ENCODE measurements around the gene LNX1.
"Not testable (repeated sequence)": the region's sequence is repeated elsewhere in the genome, so short reads cannot be mapped to it uniquely, and the experiment has no call there.

The LNX1 gene

GRCh38 chr4:53494851-53495250, 96.4 kb downstream of the LNX1 start:
- DNase-seq (ENCODE audit: low spot score): no peak

DNA sequence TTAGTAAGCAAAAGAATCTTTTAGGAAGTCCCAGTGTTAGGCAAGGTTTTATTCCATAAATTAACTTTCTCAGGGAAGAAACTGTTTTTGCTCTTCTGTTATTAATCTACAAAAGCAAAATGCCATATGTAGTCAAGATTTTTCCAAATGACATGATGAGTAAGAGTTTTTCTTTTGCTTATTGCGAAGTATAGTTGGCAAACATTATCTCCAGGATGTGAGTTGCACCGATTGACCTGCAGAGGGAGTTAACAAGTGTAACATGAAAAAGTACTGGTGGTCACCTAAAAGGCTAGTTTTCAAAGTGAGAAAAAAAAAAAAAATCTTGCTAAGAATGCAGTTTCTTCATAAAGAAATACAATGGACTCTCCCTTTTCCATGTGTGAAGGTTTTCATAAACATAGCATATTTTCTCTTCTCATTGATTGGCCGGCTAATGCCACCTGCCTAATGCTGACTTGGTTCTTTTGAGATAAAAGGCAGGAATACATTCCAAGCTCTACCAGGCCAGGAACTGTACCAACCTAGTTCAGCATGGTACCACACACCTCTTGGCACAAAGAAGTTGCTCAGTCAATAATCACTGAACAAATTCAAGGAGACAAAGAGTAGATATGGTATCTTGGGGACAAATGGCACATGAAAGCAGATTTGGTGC, 100.2 kb downstream of the LNX1 start:
- no peak for DNase-seq (ENCODE audit: low spot score)

DNA sequence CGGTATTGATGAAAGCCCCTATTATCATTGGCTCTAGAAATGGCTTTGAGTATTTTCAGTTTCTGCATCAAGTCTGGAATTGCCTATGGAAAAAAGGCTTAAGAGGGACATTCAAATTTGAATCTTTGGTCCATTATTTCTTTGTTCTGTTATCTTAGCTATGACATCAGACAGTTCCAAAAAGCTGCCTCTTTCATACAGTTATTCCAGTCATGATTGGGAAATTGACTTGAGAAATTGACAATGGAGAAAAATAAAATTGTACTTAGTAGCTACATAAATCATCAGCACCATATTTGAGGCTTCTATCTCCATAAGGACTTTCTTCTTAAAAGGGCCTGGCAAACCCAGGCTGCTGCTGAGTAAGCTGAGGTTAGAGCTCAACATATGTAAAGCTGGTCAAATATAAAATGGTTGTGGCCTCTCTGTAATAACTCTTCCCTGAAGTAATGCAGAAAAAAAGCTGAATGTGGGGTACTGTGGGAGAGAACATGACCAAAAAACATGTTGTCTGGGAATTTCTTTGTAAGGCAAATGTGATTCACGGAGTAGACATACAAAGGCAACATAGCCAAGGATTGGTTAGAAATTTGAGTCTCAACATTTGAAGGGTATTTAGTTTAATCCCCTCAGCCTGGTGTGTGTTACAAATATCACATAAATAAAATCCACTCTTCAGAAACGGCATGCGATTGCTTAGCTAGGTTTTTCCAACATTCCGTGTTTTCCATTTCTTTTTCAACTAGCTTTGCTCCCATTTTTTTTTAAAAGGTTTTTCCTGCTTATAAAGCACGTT, 100.9 kb downstream of the LNX1 start:
- DNase-seq (ENCODE audit: low spot score): no peak

- DNase-seq (ENCODE audit: low spot score): no peak
Observed at GRCh38 chr4:53489279-53489889, 101.9 kb downstream of the LNX1 start.

- no peak for DNase-seq (ENCODE audit: low spot score)
Observed at GRCh38 chr4:53487766-53488165, 103.5 kb downstream of the LNX1 start.

DNA sequence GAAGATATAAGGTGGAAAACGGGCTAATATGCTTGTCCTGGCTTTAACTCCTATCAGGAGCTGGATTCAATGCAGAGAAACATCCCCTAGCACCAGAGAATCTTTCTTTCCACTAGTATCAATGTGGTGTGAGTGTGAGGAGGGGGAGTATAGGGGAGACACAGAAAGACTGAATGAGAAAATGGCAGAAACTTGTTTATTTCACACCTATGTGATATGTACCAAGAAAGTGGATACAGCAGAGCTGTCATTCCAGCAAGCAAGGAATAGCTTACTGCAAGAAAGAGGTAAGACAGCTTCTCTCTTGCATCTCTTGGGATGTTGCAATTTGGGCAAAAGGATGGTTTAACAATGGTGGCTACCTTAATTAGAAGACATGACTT, 105.6 kb downstream of the LNX1 start:
- no peak for DNase-seq (ENCODE audit: low spot score)

GRCh38 chr4:53484911-53485657, 106.2 kb downstream of the LNX1 start:
- DNase-seq (ENCODE audit: low spot score): no peak

- DNase-seq (ENCODE audit: low spot score): no peak
Observed at GRCh38 chr4:53483250-53483649, 108.0 kb downstream of the LNX1 start.

DNA sequence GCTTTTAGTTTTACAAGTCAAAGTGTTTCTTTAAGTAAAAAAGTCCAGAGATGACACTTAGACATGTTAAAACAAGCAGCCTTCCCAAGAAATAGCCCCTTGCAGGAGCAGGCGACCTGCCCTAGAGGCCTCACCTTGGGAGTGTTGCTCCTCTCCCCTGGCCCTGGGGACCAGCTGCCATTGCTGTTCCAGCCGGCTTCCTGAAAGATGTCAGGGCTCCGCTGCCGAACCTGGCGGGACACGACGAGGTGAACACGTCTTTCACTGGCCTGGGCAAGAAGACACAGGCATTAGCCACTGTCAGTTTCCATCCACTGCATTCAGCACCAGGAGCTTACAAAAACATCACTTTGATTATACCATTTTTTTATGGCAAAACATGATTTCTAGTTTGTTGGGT, 109.7 kb downstream of the LNX1 start:
- DNase-seq (ENCODE audit: low spot score): no peak

GRCh38 chr4:53480909-53481308, 110.4 kb downstream of the LNX1 start:
- no peak for DNase-seq (ENCODE audit: low spot score)

DNA sequence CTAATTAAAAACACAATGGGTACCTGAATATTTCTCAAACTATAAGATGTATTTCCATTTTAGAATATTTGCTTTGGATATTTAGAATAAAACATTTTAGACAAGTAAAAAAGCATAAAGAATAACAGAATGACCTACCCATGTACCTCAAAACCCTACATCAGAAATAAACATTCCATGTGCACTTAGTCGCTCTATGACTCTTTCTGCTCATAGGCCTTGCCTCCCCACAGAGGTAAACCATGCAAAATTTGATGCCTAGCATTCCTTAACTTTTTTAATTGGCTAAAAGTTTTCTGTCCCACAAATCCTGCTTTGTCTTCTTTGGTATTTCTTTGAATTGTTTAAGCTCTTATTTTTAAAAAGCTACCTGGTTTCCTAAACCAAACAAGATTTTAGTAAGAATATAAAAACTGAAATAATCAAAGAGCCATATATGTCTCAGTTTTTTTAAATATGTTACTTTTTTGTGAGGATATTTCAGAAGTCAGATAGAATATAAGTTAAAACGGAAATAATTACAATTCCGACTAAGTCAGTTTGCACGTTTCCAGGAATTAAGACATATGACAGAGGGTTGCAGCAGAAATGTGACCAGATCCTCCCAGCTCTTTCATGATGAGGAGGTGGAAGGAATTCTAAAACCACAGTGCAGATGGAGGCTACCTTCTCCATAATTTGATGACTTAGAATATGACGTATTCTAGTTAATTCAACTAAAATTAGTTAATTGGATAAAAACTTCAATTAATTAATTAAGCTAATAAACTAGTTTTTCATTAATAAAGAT, 111.4 kb downstream of the LNX1 start:
- DNase-seq (ENCODE audit: low spot score): no peak

DNA sequence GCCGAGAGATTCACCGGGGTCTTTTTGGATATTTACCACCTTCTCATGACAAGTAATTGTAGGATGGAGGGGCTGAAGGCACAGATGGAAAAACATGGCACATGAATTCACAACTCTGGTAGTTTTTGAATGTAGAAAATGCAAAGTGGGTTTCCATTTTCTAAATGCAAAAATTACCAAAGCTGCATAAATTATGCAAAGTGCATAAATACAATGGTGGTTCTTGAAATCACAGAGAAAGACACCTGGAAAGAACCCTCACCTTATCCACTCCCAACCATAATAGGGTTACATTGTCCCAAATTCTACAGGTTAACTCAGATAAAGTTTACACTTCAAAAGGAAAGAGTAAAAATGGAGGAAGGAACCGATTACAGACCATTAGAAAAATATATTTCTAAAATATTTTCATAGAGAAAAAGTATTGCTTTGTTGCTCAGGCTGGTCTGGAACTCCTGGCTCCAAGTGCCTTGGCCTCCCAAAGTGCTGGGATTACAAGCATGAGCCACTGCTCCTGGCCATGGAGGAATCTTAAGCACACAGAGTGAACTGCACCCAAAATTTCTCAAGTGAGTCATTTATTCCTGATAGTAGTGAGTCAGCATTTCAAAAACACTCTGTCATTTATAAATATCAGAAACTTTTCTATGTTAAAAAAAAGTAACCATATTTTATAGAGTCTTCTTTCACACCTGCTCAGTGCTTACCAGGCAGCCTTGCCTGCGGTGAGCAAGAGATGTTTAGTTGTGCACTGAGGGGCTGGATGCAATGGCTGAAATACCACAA, 112.4 kb downstream of the LNX1 start:
- DNase-seq (ENCODE audit: low spot score): no peak

DNA sequence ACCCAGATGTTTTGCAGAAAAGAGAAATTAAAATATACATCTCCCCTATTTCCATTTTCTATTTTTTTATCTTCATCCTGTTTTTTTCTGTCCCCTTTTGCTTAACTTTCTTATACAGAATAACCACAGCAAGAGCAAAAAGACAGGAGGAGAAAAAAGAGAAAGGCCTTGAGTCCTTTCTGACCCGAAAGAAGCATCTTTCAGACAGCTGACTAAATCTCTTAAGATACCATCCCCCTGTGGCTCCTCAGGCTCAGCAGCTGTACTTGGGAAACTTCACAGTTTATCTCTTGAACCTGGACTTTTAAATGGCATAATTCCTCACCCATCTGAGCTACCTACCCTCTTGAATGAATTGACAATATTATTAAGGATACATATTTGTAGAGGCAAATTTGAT, 113.7 kb downstream of the LNX1 start:
- no peak for DNase-seq (ENCODE audit: low spot score)

DNA sequence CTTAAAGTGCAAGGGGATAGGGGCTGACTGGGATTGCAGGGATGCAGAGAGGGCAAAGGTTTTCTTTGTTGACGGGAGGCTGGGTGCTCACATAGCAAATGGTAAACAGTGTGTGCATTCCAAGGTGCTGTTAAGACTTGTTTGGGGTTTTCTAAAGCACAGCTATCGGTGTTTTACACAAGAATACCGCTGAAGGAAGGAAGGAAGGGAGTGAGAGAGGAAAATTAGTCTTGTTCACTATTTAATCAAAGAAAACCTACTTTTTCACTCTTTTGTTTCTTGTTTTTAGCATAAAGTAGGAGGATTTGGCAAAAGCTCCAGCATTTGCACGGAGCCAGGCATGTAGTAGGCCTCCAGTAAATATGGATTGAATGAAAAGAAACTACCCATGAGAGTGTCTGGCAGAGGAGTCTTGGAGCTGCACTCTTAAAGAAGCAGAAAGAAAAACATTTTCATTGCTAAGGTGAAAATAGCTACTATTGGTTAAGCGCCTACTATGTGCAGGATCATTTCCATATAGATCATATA, 114.2 kb downstream of the LNX1 start:
- DNase-seq (ENCODE audit: low spot score): no peak

DNA sequence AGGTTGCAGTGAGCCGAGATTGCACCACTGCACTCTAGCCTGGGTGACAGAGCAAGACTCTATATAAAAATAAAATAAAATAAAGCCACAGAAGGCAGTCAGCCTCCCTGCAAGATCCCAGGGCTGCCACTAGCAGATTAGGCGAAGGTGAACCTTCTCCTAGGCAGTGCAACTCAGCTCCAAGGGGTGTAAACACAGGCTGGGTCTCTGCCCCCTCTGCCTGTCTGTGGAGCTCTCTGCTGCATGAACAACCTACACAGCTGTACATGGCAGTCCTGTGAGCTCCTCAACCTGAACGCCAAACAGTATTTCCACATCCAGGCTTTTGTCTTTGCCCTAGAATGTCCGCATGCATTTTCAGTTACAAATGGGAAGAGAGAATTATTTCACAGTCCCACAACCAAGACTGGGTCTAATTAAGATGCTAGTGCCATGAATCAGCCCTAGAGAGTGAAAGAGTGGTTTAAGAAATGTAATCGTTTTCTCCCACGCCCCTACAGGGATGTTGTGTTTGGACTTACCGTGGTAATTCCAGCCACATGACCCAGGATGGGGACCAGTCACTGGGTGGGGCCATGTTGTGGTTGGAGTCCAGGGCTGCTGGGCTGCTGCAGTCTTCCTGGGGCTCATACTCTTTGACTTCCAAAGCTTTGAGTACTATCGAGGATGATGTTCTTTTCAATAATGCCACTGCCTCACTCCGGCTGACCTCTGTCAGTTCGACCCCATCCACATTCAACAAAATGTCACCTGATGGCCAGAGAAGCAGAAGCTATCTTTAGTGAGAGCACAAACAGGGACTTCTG, 114.9 kb downstream of the LNX1 start:
- DNase-seq (ENCODE audit: low spot score): no peak

DNA sequence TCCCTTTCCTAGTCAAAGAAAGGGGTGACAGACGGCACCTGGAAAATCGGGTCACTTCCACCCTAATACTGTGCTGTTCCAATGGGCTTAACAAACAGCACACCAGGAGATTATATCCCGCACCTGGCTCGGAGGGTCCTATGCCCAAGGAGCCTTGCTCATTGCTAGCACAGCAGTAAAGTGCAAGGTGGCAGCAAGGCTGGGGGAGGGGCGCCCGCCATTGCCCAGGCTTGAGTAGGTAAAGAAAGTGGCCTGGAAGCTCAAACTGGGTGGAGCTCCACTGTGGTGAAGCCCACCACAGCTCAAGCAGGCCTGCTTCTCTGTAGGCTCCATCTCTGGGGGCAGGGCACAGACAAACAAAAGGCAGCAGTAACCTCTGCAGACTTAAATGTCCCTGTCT, 124.7 kb downstream of the LNX1 start:
- DNase-seq (ENCODE audit: low spot score): not testable (repeated sequence)

- DNase-seq (ENCODE audit: low spot score): no peak
Observed at GRCh38 chr4:53465891-53466290, 125.4 kb downstream of the LNX1 start.

DNA sequence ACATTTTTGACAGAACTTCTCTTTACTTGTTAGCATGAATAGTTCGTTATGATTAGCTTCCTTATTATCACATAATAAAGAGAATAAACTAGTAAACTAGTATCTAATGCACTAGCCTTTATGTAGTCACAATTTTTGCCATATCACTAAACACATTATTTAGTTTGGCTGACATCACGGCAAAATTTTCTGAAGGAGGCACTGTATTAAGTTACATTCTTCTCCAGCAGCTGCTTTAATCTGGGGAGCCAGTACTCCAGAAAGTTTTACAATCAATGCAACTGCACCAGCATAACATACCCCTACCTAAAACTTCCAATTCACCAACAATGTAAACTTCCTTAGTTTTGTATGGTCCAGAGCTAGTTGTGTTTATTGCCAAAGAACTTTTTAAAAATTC, 126.0 kb downstream of the LNX1 start:
- DNase-seq (ENCODE audit: low spot score): no peak

DNA sequence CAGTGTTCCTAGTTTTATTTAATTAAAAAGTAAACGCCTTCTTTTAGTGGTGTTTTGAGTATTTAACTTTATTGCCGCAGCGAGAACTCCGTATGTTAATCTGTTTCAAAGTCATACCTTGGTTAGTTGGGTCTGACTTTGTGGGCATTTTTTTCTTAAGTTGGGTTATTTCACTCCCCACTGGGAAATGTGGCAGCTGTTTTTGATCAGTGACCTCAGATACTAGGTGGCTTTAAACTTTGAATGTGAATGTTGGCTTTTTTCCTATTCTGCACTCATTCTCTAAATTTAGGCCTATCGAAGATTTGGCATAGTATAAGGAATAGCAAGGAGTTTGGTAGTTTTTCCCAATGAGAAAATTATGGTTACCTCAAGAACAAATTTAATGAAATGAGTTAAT, 127.9 kb downstream of the LNX1 start:
- no peak for DNase-seq (ENCODE audit: low spot score)

GRCh38 chr4:53461244-53461643, 130.0 kb downstream of the LNX1 start:
- no peak for DNase-seq (ENCODE audit: low spot score)

Data from ecto neural progenitor cell (in vitro differentiated cells).